HL-60 (cell line): Measurements from ENCODE around the gene BMP6.

ENCODE experiments used
- DNase-seq, 2 experiments: peaks; one replicate each; pipeline ENCODE4 v3.0.0-alpha.2; 2010 to 2020; ENCODE audit warnings: low read depth in 1 of 2, low spot score in 1 of 2
- H3K27ac ChIP-seq: fragments of 250-450 bp; sonication (Bioruptor Pico); replicated peaks from 2 replicates; pipeline ENCODE4 v1.5.1; 2020; ENCODE audit warnings: mild to moderate bottlenecking, moderate library complexity
- H3K27me3 ChIP-seq: fragments of 250-450 bp; sonication (Bioruptor Pico); 2 replicates; pipeline ENCODE4 v1.5.1; 2021; ENCODE audit warnings: mild to moderate bottlenecking, moderate library complexity; ENCODE audit not compliant: insufficient read depth, poor library complexity, severe bottlenecking
- H3K4me3 ChIP-seq: replicated peaks from 2 replicates; pipeline ENCODE4 v1.5.1; 2011; ENCODE audit warnings: mild to moderate bottlenecking, control low read depth, low read length; ENCODE audit not compliant: insufficient read depth
- GABPA ChIP-seq: IDR thresholded peaks from 2 replicates; pipeline ENCODE4 v1.6.1; 2012; ENCODE audit warnings: low read depth
- POLR2AphosphoS5 ChIP-seq: IDR thresholded peaks from 2 replicates; pipeline ENCODE4 v1.6.1; 2012; ENCODE audit warnings: low read depth
- SPI1 ChIP-seq: IDR thresholded peaks from 2 replicates; pipeline ENCODE4 v1.6.1; 2012; ENCODE audit warnings: low read depth, mild to moderate bottlenecking, borderline replicate concordance
- TF ChIP-seq, protein P1 (sequence below): IDR thresholded peaks from one replicate; pipeline ENCODE4 v1.5.1; 2011; ENCODE audit warnings: low read length, control low read depth, inconsistent platforms; ENCODE audit not compliant: insufficient read depth
- TF ChIP-seq, protein P2 (sequence below): IDR thresholded peaks from 2 replicates; pipeline ENCODE4 v1.6.1; 2012; ENCODE audit warnings: low read depth; ENCODE audit not compliant: insufficient replicate concordance

The BMP6 gene

DNA sequence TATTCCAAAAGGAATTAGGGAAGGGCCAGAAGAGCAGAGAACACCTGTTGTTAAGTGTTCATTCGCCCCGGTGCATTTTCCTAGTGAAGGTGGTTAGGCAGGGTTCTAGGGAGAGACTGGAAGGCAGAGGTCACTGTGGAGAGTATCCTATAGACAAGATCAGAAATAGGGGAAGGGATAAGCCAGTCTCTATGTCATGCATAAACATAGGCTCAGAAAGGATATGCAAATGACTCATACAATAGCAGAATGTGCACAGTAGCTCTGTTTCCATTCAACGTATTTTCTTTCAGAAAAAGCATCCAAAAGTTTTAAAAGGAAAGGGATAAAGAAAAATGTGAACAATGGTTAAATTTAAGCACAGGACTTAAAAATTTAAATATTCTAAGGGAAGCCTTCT, 47.4 kb downstream of the BMP6 start:
- Histone ChIP-seq H3K27me3 (peaks cover 5% of the 10 kb centered on the region), H3K27ac (no peak overlapping the region), H3K4me3 (no peak overlapping the region)
- DNase-seq, result no peak
- TF ChIP-seq POLR2AphosphoS5 (no peak), SPI1 (no peak), GABPA (no peak)
- TF ChIP-seq, protein P1, sequence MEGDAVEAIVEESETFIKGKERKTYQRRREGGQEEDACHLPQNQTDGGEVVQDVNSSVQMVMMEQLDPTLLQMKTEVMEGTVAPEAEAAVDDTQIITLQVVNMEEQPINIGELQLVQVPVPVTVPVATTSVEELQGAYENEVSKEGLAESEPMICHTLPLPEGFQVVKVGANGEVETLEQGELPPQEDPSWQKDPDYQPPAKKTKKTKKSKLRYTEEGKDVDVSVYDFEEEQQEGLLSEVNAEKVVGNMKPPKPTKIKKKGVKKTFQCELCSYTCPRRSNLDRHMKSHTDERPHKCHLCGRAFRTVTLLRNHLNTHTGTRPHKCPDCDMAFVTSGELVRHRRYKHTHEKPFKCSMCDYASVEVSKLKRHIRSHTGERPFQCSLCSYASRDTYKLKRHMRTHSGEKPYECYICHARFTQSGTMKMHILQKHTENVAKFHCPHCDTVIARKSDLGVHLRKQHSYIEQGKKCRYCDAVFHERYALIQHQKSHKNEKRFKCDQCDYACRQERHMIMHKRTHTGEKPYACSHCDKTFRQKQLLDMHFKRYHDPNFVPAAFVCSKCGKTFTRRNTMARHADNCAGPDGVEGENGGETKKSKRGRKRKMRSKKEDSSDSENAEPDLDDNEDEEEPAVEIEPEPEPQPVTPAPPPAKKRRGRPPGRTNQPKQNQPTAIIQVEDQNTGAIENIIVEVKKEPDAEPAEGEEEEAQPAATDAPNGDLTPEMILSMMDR, result no peak
- TF ChIP-seq, protein P2, sequence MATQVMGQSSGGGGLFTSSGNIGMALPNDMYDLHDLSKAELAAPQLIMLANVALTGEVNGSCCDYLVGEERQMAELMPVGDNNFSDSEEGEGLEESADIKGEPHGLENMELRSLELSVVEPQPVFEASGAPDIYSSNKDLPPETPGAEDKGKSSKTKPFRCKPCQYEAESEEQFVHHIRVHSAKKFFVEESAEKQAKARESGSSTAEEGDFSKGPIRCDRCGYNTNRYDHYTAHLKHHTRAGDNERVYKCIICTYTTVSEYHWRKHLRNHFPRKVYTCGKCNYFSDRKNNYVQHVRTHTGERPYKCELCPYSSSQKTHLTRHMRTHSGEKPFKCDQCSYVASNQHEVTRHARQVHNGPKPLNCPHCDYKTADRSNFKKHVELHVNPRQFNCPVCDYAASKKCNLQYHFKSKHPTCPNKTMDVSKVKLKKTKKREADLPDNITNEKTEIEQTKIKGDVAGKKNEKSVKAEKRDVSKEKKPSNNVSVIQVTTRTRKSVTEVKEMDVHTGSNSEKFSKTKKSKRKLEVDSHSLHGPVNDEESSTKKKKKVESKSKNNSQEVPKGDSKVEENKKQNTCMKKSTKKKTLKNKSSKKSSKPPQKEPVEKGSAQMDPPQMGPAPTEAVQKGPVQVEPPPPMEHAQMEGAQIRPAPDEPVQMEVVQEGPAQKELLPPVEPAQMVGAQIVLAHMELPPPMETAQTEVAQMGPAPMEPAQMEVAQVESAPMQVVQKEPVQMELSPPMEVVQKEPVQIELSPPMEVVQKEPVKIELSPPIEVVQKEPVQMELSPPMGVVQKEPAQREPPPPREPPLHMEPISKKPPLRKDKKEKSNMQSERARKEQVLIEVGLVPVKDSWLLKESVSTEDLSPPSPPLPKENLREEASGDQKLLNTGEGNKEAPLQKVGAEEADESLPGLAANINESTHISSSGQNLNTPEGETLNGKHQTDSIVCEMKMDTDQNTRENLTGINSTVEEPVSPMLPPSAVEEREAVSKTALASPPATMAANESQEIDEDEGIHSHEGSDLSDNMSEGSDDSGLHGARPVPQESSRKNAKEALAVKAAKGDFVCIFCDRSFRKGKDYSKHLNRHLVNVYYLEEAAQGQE, result no peak

GRCh38 chr6:7773914-7774313, 48.0 kb downstream of the BMP6 start:
- DNase-seq, result no peak
- no peak for TF ChIP-seq GABPA
- TF ChIP-seq, protein P2, result no peak
- TF ChIP-seq POLR2AphosphoS5, result no peak
- TF ChIP-seq, protein P1, result no peak
- no peak for TF ChIP-seq SPI1
- H3K27me3 ChIP-seq, result peaks cover 5% of the 10 kb centered on the region

DNA sequence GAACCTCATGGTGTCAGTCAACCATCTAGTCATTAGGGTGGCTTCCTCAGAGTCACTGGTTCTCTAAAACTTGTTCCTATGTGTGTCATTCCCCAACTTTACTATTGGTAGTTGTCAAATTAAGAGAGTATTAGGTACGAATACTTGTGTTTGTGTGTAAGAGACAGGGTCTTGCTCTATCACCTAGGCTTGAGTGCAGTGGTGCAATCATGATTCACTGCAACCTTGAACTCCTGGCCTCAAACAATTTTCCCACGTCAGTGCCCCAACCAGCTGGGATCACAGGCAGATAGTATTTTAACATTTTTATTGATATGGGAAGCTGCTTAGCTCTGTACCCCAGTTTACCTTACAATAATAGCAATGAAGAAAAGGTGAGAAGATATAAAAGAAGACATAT, 50.6 kb downstream of the BMP6 start:
- Histone ChIP-seq H3K27ac (no peak overlapping the region), H3K27me3 (peaks cover 2% of the 10 kb centered on the region), H3K4me3 (no peak overlapping the region)
- no peak for DNase-seq
- TF ChIP-seq GABPA (no peak), POLR2AphosphoS5 (no peak), SPI1 (no peak)
- TF ChIP-seq, protein P1, result no peak
- TF ChIP-seq, protein P2, result no peak

More at GRCh38 chr6:7773914-7774313, 48.0 kb downstream of the BMP6 start:
- Histone ChIP-seq H3K4me3 (no peak overlapping the region), H3K27ac (no peak overlapping the region)
